HT-29 (cell line): ENCODE data around the gene AGBL1. TPM values are rescaled to one million over a fixed set of nuclear protein-coding genes. Genes with fewer than 3 reads are reported as not detected.
"Not testable (repeated sequence)": the region's sequence is repeated elsewhere in the genome, so short reads cannot be mapped to it uniquely, and the experiment has no call there.

ENCODE experiments used
- DNase-seq: peaks from one replicate; pipeline ENCODE4 v3.0.0-alpha.2; 2015; ENCODE audit warnings: low spot score
- total RNA-seq: library from RNA; depleted of rRNA; stranded (reverse); fragments of >200 nt; shearing (Covaris generic); gene quantifications from 2 replicates; pipeline ENCODE4 v1.2.3, GENCODE V29; 2014

The AGBL1 gene
- total RNA-seq, 1 experiment from 2014 or later, result not detected

DNA sequence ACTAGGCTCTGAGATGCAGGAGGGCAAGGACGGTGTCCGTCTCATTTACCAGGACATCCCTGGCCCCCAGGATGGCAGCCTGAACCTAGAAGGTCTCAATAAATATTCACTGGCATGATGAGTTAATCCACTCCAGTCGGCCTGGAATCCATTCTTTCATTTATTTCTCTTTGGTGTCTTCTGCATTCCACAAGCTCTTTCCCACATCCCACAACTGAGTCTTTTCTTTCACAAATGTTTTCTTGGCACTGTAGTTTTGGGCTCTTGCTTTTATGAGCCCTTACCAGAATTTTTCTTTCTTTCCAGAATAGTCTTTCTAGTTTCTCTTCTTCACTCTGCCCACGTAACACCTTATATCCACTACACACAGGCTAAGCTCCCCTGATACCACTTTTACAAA is 778.0 kb downstream of the AGBL1 start:
- no peak for DNase-seq

DNA sequence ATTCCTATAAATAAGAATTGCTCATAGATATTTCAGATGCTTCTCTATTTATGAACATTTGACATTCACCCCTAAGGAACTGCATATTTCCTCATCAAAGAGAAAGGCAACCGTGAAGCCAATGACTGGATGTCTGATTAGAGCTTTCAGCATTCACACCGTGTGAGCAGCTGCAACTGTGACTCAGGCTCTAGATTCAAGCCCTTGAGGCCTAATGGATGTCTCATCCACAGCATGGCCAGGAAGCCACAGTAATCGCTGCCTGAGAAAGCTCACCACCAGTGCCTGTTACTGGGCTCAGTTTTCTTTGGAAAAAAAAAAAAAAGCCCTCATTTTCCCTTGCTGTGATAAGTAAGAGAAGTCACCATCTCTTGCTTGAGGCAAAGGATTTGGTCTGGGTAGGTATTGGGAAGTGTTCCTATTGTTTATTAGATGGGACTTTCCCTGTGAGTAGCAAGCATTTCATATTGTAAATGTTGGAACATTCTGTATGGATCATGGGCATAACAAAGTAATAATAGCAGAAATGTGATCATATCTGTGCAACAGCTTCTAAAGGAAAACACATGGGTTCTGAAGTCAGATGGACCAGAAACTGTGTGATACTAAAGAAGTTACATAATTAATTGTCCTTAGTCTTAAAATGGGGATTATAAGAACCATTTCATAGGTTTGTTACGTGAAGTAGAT is 783.7 kb downstream of the AGBL1 start:
- DNase-seq, result no peak

GRCh38 chr15:86865920-86866319 is 786.2 kb downstream of the AGBL1 start:
- no peak for DNase-seq

GRCh38 chr15:86870846-86871245 is 791.2 kb downstream of the AGBL1 start:
- no peak for DNase-seq

DNA sequence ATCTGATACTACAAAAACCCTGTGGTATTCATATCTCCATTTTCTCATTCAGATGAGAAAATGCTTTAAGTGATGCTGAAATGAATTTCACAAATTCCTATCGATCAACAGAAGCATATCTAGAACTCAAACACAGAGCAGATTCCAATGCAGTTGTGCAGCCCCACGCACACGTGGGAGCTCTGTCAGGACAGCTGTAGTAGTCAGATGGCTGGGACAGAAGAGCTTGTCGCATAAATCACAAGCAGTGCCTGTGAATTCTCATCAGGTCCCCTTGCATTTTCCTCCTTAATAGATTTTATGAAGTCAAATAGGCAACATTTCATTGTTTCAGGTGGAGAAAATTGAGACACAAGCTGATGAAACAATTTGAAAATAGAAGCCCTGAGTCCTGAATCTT is 792.3 kb downstream of the AGBL1 start:
- no peak for DNase-seq

DNA sequence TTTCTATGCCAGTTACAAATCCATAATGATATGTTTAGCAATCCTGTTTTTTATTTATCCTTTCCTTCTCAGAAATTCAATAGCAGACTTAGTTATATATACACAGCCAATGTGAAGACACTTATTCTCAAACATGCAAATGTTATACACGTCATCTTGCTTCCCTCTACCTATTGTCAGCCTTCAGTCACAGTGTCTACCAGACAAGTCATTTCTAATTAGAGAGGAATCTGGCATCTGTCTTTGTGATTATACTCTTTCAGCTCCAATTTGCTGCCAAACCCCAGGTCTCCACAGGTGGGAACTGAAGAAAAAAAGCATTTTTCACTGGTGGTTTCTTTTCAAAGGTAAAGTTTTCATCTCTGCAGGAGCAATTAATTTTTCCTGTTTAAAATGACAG is 793.1 kb downstream of the AGBL1 start:
- DNase-seq, result no peak

DNA sequence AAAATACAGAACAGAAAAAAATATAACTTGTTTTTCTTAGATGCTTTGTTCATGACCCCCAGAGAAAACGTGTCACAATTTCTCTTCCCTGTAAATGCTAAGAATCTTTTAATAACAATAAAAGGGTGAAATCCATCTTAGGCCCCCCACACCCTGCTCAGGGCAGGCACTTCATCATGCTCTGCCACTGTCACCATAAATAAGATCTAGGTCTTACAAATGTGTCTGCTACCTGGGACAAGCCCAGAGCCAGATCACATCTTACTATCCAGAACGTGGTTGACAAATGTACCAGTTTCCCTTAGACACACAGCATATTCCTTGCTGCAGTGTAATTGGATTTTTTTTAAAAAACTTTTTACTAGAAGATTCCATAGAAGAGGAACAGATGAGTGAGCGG is 795.4 kb downstream of the AGBL1 start:
- no peak for DNase-seq

DNA sequence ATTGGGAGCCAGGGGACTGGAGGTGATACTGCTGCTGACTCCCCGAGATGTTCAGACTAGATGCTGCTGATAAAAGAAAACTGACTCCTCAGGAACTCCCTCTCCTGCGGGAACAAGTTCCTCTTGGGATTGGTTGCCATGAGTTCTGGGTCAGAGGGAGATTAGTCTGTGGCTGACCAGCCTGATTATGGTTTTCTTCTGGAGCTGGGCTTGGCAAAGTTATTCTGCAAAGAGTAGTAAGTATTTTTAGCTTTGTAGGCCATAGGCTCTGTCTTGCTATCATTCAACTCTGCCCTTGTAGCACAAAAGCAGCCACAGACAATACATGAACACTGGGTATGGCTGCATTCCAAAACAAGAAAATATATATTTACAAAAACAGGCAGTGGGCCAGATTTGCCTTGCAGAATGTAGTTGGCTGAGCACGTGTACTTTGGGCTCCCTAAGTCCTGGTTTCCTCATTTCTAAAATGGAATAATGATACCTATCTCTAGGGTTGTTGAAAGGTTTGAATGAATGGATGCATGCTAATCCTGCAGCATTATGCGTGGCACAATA is 796.8 kb downstream of the AGBL1 start:
- no peak for DNase-seq

- no peak for DNase-seq
These were observed 797.5 kb downstream of the AGBL1 start for GRCh38 chr15:86877171-86877631.

GRCh38 chr15:86878844-86879243 is 799.2 kb downstream of the AGBL1 start:
- DNase-seq, result not testable (repeated sequence)

- DNase-seq, result no peak
These were observed 799.9 kb downstream of the AGBL1 start for GRCh38 chr15:86879250-86880229.

- DNase-seq, result no peak
These were observed 805.9 kb downstream of the AGBL1 start for GRCh38 chr15:86885616-86886015.

GRCh38 chr15:86892774-86893449 is 813.2 kb downstream of the AGBL1 start:
- no peak for DNase-seq

GRCh38 chr15:86894269-86894668 is 814.6 kb downstream of the AGBL1 start:
- peak; percentile 13 for DNase-seq

- no peak for DNase-seq
These were observed 824.2 kb downstream of the AGBL1 start for GRCh38 chr15:86903642-86904421.

GRCh38 chr15:86905625-86906256 is 826.1 kb downstream of the AGBL1 start:
- no peak for DNase-seq

DNA sequence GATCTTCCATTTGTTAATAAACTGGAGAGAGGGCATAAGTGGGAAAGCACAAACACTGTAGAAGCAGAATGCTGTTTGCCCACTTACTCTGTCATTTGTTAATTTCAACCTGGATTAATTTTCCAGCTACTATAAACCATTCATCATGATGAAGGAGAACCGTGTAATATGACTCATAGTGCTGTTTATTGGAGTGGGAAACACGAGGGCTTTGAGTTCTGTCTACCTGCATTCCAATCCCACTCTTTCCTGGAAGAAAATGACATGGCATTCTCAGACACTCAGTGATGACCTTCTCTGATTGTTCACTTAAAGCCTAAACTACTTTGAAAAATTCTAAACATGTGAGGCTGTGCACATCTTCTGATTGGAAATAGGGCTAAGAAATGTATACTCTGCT is 826.7 kb downstream of the AGBL1 start:
- no peak for DNase-seq

DNA sequence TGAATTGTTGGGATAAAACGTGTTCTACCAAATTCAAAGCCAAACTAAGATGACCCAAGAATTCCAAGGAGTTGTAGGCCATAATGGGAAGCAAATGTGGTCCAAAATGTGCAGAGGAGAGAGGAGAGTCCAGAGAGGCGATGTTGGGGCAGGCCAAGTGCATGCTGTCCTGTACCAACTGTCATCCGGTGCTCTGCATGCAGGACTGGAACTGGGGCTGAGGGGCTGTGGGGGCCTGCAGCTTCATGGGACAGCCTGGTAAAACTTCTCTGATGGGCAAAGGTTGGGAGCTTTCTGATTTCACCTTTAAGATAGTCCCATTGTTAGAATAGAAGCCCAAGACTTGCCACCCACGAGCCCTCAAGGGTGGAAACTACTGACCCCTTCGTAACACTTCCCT is 831.4 kb downstream of the AGBL1 start:
- DNase-seq, result no peak

DNA sequence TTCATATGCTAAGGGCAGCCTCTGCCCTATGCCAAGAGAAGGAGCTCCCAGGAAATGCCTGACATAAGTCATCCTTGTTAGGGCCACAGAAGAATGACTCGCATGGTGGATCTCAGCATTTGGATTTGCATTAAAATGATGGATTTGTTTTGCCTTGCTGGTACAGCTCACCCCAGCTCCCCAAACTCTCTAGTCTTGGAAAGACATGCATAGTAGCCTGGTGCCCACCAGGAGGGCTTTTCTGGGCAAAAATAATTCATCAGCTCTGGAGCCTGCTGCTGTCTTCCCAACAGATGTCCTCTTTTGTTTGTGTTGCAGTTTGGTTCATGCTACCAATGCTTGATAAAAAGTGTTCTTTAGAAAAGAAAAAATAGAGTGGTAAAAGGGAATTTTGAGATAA is 833.0 kb downstream of the AGBL1 start:
- DNase-seq, result no peak

GRCh38 chr15:86915811-86916331 is 836.2 kb downstream of the AGBL1 start:
- peak; percentile 69 for DNase-seq
